Brain microvascular endothelial cell (primary cell): ENCODE results near the gene MARK4.

ENCODE experiments used
- DNase-seq: peaks from one replicate; pipeline ENCODE4 v3.0.0-alpha.2; 2020
- H3K27ac ChIP-seq: fragments of 250-450 bp; sonication (Bioruptor Pico); 2 replicates; pipeline ENCODE4 v1.5.1; 2020; ENCODE audit warnings: mild to moderate bottlenecking, moderate library complexity
- H3K27me3 ChIP-seq: fragments of 250-450 bp; sonication (Bioruptor Pico); replicated peaks from 2 replicates; pipeline ENCODE4 v1.5.1; 2020; ENCODE audit warnings: mild to moderate bottlenecking
- H3K36me3 ChIP-seq: fragments of 250-450 bp; sonication (Bioruptor Pico); replicated peaks from 2 replicates; pipeline ENCODE4 v1.5.1; 2020; ENCODE audit warnings: mild to moderate bottlenecking
- H3K4me3 ChIP-seq: 2 replicates; pipeline ENCODE4 v1.5.1; 2011; ENCODE audit warnings: low read depth, mild to moderate bottlenecking, control low read depth, low read length, moderate library complexity
- in situ Hi-C: cut with HindIII; loops from 2 replicates; pipeline ENCODE4 v1.10.0; 2017; ENCODE audit warnings: low sequenced_read_pairs, low pct_ligation_motif_present
- TF ChIP-seq, protein P1 (sequence below): IDR thresholded peaks from 2 replicates; pipeline ENCODE4 v1.5.1; 2011; ENCODE audit warnings: low read depth, mild to moderate bottlenecking, moderate library complexity, low read length, control low read depth, inconsistent platforms; ENCODE audit errors: missing control alignments

MARK4 gene

DNA sequence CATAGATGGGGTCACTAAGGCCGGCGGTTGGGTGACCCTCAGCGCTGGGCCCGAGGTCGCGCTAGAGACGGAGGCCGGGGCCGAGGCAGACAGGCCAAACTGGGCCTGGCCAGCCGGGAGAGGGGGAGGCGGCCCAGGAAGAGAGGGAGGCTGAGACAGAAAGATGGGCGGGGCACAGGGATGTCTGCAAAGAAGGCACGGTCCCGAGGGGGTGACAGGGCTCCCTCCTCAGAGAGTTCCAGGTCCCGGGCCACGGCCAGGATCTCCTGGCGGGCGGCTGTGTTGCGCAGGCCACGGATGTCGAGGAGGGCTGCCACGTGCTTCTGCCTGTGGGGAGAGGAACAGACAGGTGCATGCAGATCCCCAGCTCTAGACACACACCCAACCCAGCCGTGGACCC is 38.0 kb upstream of the MARK4 start:
- no peaks in the 10 kb centered on the region for H3K36me3 ChIP-seq
- peaks cover 21% of the 10 kb centered on the region for H3K27me3 ChIP-seq
- TF ChIP-seq, protein P1, sequence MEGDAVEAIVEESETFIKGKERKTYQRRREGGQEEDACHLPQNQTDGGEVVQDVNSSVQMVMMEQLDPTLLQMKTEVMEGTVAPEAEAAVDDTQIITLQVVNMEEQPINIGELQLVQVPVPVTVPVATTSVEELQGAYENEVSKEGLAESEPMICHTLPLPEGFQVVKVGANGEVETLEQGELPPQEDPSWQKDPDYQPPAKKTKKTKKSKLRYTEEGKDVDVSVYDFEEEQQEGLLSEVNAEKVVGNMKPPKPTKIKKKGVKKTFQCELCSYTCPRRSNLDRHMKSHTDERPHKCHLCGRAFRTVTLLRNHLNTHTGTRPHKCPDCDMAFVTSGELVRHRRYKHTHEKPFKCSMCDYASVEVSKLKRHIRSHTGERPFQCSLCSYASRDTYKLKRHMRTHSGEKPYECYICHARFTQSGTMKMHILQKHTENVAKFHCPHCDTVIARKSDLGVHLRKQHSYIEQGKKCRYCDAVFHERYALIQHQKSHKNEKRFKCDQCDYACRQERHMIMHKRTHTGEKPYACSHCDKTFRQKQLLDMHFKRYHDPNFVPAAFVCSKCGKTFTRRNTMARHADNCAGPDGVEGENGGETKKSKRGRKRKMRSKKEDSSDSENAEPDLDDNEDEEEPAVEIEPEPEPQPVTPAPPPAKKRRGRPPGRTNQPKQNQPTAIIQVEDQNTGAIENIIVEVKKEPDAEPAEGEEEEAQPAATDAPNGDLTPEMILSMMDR: no peak
- H3K27ac ChIP-seq: no peak overlapping the region
- DNase-seq: no peak
- H3K4me3 ChIP-seq: no peak overlapping the region
- in situ Hi-C loops: no loop called here

DNA sequence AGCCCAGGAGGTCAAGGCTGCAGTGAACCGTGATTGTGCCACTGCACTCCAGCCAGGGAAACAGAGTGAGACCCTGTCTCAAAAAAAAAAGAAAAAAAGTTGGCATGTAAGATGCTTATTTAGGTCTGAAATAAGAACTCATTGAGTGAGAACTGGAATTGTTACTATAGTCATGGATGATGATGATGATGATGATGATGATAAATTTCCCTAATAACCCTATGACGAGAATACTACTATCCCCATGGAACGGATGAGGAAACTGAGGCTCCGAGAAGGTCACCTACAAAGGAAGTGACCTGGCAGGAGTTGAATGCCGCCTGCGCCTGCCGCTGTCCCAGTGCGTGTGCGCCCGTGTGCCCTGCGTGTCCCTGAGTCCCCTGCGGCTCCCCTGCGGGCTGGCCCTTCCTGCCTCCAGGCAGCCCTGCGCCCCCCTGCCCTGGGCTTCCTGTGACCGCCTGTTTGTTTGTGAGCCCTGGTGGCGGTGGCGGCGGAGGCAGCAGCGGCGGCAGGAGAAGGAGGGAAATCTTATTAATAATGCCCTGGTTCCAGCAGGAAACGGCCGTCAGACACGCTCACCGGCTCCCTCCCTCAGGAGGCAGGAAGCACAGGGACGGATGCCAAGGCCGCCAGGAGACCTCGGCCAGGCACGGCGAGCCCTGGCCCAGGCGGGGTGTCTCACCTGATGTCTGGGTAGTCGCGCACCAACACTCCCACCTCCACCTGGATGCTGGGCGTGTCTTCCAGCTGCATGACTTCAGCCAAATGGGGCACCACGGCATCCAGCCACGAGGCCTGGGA is 35.5 kb upstream of the MARK4 start:
- peaks cover 23% of the 10 kb centered on the region for H3K27me3 ChIP-seq
- in situ Hi-C loops: no loop called here
- H3K36me3 ChIP-seq: no peaks in the 10 kb centered on the region
- no peak for DNase-seq
- no peak overlapping the region for H3K27ac ChIP-seq
- H3K4me3 ChIP-seq: no peak overlapping the region
- TF ChIP-seq, protein P1: no peak

DNA sequence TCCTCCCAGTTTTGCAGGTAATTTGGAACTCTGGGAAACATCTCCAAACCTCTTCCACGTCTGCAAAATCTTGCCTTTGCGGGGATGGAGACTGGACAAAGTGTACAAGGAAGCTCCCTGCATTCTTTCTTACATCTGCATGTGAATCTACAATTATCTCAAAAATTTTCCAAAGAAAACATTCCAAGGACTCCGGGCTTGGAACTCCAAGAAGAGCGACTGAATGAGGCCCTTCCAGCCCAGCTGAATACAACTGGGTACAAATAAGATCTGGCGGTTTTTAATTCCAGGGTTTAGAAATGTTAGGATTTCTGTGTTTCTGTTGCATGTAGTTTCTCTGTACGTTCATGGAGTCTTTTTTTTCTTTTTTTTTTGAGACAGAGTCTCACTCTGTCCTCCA is 34.4 kb upstream of the MARK4 start:
- TF ChIP-seq, protein P1: no peak
- H3K27ac ChIP-seq: no peak overlapping the region
- DNase-seq: no peak
- no peak overlapping the region for H3K4me3 ChIP-seq
- H3K27me3 ChIP-seq: peaks cover 23% of the 10 kb centered on the region
- in situ Hi-C loops: no loop called here
- H3K36me3 ChIP-seq: no peaks in the 10 kb centered on the region

DNA sequence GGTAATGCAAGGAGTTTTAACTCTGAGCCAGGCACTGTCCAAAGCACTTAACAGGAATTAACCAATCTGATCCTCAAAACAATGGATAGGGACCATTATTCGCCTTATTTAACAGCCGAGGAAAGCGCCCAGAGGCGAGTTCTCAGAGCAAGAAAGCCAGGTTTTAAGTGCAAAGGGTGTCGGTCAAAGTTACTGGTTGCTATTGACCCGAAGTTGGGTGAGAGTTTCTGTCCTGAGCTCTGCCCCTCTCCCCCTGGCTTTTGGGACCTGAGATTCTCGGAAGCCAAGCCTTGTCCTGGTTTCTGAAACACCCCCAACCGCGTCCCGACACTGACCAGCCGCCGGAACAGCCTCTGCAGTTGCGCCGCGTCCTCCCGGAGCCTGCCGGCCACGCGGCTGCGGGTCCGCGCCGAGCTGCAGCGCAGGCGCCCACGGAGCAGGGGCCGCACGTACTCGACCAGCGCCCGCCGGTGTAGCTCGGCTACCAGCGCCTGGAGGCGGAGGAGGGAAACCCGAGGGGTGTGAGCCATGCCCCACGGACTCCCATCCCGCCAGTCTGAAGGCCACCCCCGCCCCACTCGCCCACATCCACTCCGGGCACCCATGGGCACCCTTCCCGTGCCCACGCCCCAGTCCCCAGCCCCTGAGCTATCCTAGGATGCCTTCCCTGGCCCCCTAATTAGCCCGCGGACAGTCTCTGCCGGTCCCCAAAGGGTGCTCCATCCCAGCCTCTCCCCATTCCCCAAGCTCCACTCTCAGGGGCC is 33.7 kb upstream of the MARK4 start:
- in situ Hi-C loops: no loop called here
- TF ChIP-seq, protein P1: no peak

DNA sequence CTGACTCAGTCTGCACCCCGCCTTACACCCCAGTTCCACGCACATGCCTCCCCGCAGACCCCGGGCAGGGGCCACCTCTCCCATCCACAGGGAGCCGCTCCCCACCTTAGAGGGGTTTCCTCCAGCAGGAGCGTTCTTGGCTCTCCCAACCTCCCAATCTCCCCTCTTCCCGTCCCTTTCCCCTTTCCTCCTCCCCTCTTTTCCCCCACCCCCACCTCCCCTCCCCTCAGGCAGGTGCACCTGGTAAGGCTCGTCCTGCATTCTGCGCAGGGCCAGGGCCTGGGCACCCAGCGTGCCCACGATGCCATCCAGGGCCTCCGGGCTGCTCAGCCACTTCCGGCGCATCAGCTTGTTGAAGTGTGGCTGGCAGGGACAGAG is 33.1 kb upstream of the MARK4 start:
- DNase-seq: no peak
- Histone ChIP-seq H3K4me3 (no peak overlapping the region), H3K36me3 (no peaks in the 10 kb centered on the region), H3K27me3 (peaks cover 23% of the 10 kb centered on the region), H3K27ac (no peak overlapping the region)
- in situ Hi-C loops: no loop called here
- TF ChIP-seq, protein P1: no peak

More for the DNA sequence above, 33.7 kb upstream of the MARK4 start:
- no peaks in the 10 kb centered on the region for H3K36me3 ChIP-seq
- H3K27ac ChIP-seq: no peak overlapping the region
- no peak for DNase-seq
- peaks cover 23% of the 10 kb centered on the region for H3K27me3 ChIP-seq
- H3K4me3 ChIP-seq: no peak overlapping the region
